ENCODE results near the gene ING2. TPM values are rescaled to one million over a fixed set of nuclear protein-coding genes. Genes with fewer than 3 reads are reported as not detected.

The ING2 gene
- total and polyA plus RNA-seq, 10 of the 15 experiments (the other 5 are each of a cell fraction or from before 2014, with no cell fraction given) = 3.3 to 16.1 (median 10.9) TPM

DNA sequence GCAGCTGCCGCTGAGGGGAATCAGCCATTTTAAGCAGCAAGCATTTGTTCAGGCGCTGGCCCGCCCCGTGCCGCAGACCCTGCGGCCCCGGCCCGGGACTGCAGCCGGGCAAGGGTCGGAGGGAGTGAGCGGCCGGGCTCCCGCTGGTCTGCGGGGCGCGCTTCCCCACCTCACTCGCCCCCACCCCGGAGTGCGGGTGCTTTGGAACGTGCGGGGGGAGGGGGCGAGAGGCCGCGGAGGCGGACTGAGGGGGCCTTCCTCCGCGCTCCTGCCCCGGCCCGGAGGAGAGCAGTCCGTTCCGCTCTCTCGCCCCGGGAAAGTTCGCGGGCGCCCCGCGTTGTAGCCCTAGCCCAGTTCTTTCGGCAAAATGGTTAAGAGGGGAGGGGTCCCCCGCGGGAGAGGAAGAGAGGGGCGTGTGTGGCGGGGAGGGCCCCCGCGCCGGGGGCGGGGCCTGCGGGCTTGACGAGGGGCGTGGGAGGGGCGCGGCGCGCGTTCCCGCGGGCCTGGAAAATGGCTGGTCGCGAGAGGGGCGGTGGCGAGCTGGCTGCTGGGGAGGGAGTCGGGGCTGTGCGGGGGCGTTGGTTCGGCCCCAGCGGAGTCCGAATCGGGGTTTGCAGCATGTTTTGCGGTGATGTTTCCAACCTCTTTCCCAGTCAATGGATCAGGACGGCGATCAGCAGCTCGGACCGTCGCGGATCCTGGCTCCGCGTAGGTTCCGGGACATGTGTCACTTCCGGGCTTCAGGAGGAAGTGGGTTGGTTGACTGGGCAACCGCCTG, 942 bp downstream of the ING2 start (continued):
- TF ChIP-seq, protein P1, sequence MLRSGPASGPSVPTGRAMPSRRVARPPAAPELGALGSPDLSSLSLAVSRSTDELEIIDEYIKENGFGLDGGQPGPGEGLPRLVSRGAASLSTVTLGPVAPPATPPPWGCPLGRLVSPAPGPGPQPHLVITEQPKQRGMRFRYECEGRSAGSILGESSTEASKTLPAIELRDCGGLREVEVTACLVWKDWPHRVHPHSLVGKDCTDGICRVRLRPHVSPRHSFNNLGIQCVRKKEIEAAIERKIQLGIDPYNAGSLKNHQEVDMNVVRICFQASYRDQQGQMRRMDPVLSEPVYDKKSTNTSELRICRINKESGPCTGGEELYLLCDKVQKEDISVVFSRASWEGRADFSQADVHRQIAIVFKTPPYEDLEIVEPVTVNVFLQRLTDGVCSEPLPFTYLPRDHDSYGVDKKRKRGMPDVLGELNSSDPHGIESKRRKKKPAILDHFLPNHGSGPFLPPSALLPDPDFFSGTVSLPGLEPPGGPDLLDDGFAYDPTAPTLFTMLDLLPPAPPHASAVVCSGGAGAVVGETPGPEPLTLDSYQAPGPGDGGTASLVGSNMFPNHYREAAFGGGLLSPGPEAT (IDR thresholded peaks at IDR 0.05; ENCODE audit: low read depth) = peak; percentile 61; the same call in 1 of the 2 replicates
- TF ChIP-seq, protein P2, sequence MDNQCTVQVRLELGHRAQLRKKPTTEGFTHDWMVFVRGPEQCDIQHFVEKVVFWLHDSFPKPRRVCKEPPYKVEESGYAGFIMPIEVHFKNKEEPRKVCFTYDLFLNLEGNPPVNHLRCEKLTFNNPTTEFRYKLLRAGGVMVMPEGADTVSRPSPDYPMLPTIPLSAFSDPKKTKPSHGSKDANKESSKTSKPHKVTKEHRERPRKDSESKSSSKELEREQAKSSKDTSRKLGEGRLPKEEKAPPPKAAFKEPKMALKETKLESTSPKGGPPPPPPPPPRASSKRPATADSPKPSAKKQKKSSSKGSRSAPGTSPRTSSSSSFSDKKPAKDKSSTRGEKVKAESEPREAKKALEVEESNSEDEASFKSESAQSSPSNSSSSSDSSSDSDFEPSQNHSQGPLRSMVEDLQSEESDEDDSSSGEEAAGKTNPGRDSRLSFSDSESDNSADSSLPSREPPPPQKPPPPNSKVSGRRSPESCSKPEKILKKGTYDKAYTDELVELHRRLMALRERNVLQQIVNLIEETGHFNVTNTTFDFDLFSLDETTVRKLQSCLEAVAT (IDR thresholded peaks at IDR 0.05) = peak; percentile 79
- peak in 1 of 2 experiments; percentile 33; a peak in 1 of 4 replicates for TF ChIP-seq IKZF2 (IDR thresholded peaks at IDR 0.05)
- TF ChIP-seq RBBP5 (conservative IDR thresholded peaks at IDR 0.05) = 0 out of 2 replicates have a peak, but pooled peaks have one; percentile 22
- TF ChIP-seq, protein P3, sequence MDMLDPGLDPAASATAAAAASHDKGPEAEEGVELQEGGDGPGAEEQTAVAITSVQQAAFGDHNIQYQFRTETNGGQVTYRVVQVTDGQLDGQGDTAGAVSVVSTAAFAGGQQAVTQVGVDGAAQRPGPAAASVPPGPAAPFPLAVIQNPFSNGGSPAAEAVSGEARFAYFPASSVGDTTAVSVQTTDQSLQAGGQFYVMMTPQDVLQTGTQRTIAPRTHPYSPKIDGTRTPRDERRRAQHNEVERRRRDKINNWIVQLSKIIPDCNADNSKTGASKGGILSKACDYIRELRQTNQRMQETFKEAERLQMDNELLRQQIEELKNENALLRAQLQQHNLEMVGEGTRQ (IDR thresholded peaks at IDR 0.05; ENCODE audit: borderline replicate concordance, low read depth, low read length) = no peak
- peak; percentile 89 for TF ChIP-seq GABPA (IDR thresholded peaks at IDR 0.05; ENCODE audit: low read depth)
- no peak for TF ChIP-seq MYC (IDR thresholded peaks at IDR 0.05; ENCODE audit: insufficient read depth, insufficient read length, insufficient replicate concordance, low read length, severe bottlenecking)
- peak; percentile 6; the same call in 1 of the 2 replicates for TF ChIP-seq ZNF24 (IDR thresholded peaks at IDR 0.05)
- TF ChIP-seq TCF7 (IDR thresholded peaks at IDR 0.05; ENCODE audit: borderline replicate concordance) = no peak
- TF ChIP-seq PML (IDR thresholded peaks at IDR 0.05; ENCODE audit: low read length) = peak; percentile 79
- TF ChIP-seq EED (IDR thresholded peaks at IDR 0.05; ENCODE audit: low read depth) = no peak
- TF ChIP-seq, protein P4, sequence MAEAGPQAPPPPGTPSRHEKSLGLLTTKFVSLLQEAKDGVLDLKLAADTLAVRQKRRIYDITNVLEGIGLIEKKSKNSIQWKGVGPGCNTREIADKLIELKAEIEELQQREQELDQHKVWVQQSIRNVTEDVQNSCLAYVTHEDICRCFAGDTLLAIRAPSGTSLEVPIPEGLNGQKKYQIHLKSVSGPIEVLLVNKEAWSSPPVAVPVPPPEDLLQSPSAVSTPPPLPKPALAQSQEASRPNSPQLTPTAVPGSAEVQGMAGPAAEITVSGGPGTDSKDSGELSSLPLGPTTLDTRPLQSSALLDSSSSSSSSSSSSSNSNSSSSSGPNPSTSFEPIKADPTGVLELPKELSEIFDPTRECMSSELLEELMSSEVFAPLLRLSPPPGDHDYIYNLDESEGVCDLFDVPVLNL (IDR thresholded peaks at IDR 0.05; ENCODE audit: low read depth, low read length) = no peak
- peak; percentile 47 for TF ChIP-seq LARP7 (IDR thresholded peaks at IDR 0.05)
- peak; percentile 64; the same call in 1 of the 2 replicates for TF ChIP-seq GATAD2B (conservative IDR thresholded peaks at IDR 0.05; ENCODE audit: low read depth)
- TF ChIP-seq, protein P5, sequence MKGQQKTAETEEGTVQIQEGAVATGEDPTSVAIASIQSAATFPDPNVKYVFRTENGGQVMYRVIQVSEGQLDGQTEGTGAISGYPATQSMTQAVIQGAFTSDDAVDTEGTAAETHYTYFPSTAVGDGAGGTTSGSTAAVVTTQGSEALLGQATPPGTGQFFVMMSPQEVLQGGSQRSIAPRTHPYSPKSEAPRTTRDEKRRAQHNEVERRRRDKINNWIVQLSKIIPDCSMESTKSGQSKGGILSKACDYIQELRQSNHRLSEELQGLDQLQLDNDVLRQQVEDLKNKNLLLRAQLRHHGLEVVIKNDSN (IDR thresholded peaks at IDR 0.05; ENCODE audit: borderline replicate concordance, extremely low read length, insufficient read depth, low read depth, low read length) = no peak
- no peak for TF ChIP-seq SIN3A (IDR thresholded peaks at IDR 0.05; ENCODE audit: low read depth, low read length)
- 0 out of 2 replicates have a peak, but pooled peaks have one; percentile 93 for TF ChIP-seq ASH2L (IDR thresholded peaks at IDR 0.05; ENCODE audit: borderline replicate concordance, low read depth)
- TF ChIP-seq HDAC6 (IDR thresholded peaks at IDR 0.05; ENCODE audit: unreplicated experiment) = no peak
- peak; percentile 69 for TF ChIP-seq PAX5 (IDR thresholded peaks at IDR 0.05; ENCODE audit: borderline replicate concordance, low read depth, low read length)
- TF ChIP-seq, protein P6, sequence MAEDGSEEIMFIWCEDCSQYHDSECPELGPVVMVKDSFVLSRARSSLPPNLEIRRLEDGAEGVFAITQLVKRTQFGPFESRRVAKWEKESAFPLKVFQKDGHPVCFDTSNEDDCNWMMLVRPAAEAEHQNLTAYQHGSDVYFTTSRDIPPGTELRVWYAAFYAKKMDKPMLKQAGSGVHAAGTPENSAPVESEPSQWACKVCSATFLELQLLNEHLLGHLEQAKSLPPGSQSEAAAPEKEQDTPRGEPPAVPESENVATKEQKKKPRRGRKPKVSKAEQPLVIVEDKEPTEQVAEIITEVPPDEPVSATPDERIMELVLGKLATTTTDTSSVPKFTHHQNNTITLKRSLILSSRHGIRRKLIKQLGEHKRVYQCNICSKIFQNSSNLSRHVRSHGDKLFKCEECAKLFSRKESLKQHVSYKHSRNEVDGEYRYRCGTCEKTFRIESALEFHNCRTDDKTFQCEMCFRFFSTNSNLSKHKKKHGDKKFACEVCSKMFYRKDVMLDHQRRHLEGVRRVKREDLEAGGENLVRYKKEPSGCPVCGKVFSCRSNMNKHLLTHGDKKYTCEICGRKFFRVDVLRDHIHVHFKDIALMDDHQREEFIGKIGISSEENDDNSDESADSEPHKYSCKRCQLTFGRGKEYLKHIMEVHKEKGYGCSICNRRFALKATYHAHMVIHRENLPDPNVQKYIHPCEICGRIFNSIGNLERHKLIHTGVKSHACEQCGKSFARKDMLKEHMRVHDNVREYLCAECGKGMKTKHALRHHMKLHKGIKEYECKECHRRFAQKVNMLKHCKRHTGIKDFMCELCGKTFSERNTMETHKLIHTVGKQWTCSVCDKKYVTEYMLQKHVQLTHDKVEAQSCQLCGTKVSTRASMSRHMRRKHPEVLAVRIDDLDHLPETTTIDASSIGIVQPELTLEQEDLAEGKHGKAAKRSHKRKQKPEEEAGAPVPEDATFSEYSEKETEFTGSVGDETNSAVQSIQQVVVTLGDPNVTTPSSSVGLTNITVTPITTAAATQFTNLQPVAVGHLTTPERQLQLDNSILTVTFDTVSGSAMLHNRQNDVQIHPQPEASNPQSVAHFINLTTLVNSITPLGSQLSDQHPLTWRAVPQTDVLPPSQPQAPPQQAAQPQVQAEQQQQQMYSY (CRISPR knock-in tag; IDR thresholded peaks at IDR 0.05) = no peak
